GM12878 (cell line): ENCODE data around the gene FOXF1. TPM values are rescaled to one million over a fixed set of nuclear protein-coding genes. Genes with fewer than 3 reads are reported as not detected.

Source experiments
- ATAC-seq: fragments of 200-7000 bp; cut with Tn5 transposase; 3 replicates; pipeline ENCODE4 v1.9.1; 2020; ENCODE audit warnings: mild to moderate bottlenecking, moderate library complexity
- BruUV-seq: library from RNA; stranded (reverse); fragments of 400-500 nt; replicated peaks from 2 replicates; lab custom pipeline; 2021; lab: Mats Ljungman, UMichigan
- CTCF ChIA-PET: fragments of 300-600 bp; sonication (Branson Sonifier 250); formaldehyde crosslinking; extraction: SDS; loops from one replicate; lab custom pipeline; 2021; ENCODE audit warnings: inconsistent platforms; lab: Yijun Ruan, JAX
- POLR2A ChIA-PET: fragments of 350-600 bp; formaldehyde crosslinking; extraction: SDS; loops from one replicate; lab custom pipeline; 2021; ENCODE audit warnings: inconsistent platforms; lab: Charles Lee
- RAD21 ChIA-PET: fragments of 300-600 bp; sonication (Branson Sonifier 250); formaldehyde crosslinking; loops from one replicate; lab custom pipeline; 2023; ENCODE audit warnings: antibody characterized with exemption; ENCODE audit not compliant: unreplicated experiment; lab: Charles Lee
- SMC1A ChIA-PET: fragments of 300-600 bp; sonication (Branson Sonifier 250); formaldehyde crosslinking; loops from one replicate; lab custom pipeline; 2023; ENCODE audit not compliant: unreplicated experiment, uncharacterized antibody; lab: Charles Lee
- DNase-seq: peaks from one replicate; pipeline ENCODE4 v3.0.0-alpha.2; 2011; ENCODE audit warnings: low read depth, low spot score
- FAIRE-seq: peaks from 3 replicates; lab custom pipeline; 2011; peaks lifted over from hg19 to GRCh38; lab: Jason Lieb, UNC
- H2AFZ ChIP-seq: 2 replicates; pipeline ENCODE4 v1.6.0; 2011; ENCODE audit warnings: low read depth, low read length, control low read depth; ENCODE audit not compliant: control insufficient read depth
- H3K27ac ChIP-seq: 2 replicates; pipeline ENCODE4 v1.5.1; 2011; ENCODE audit warnings: control low read depth; ENCODE audit not compliant: control insufficient read depth, insufficient read depth
- H3K27me3 ChIP-seq, 2 experiments: replicated peaks in 1 of 2; 2 replicates each; pipeline versions ENCODE4 v1.6.0 to v1.6.1; 2011; ENCODE audit warnings: low read length in 1 of 2; ENCODE audit not compliant: control insufficient read depth in 2 of 2, insufficient read depth in 2 of 2
- H3K36me3 ChIP-seq, 2 experiments: 2 replicates each; pipeline ENCODE4 v1.5.1; 2011; ENCODE audit warnings: low read length in 1 of 2; ENCODE audit not compliant: control insufficient read depth in 2 of 2, insufficient read depth in 2 of 2
- H3K4me1 ChIP-seq: 2 replicates; pipeline ENCODE4 v1.6.1; 2011; ENCODE audit warnings: mild to moderate bottlenecking, low read length, moderate library complexity, mixed read lengths; ENCODE audit not compliant: control insufficient read depth, insufficient read depth
- H3K4me2 ChIP-seq: 2 replicates; pipeline ENCODE4 v1.6.0; 2011; ENCODE audit warnings: control low read depth; ENCODE audit not compliant: control insufficient read depth, insufficient read depth
- H3K4me3 ChIP-seq: fragments of 200-600 bp; sonication (generic); 2 replicates; pipeline ENCODE4 v1.5.1; 2016
- H3K79me2 ChIP-seq: 2 replicates; pipeline ENCODE4 v1.6.0; 2011; ENCODE audit warnings: low read length; ENCODE audit not compliant: control insufficient read depth, insufficient read depth
- H3K9ac ChIP-seq: 2 replicates; pipeline ENCODE4 v1.8.0; 2011; ENCODE audit warnings: low read length, control low read depth, mixed read lengths; ENCODE audit not compliant: control insufficient read depth, insufficient read depth
- H3K9me3 ChIP-seq: replicated peaks from 3 replicates; pipeline ENCODE4 v1.5.1; 2011; ENCODE audit warnings: mild to moderate bottlenecking, low read length; ENCODE audit not compliant: control insufficient read depth, insufficient read depth
- H4K20me1 ChIP-seq: 2 replicates; pipeline ENCODE4 v1.6.0; 2011; ENCODE audit not compliant: control insufficient read depth, insufficient read depth
- BMI1 ChIP-seq: fragments of 450-650 bp; IDR thresholded peaks from 2 replicates; pipeline ENCODE4 v1.6.1; 2016; ENCODE audit warnings: mild to moderate bottlenecking, moderate library complexity, borderline replicate concordance
- BRCA1 ChIP-seq: IDR thresholded peaks from 2 replicates; pipeline ENCODE4 v1.6.1; 2011; ENCODE audit warnings: low read depth, low read length, improper control_type of control experiment
- CBX3 ChIP-seq: fragments of 200-600 bp; sonication (generic); IDR thresholded peaks from 2 replicates; pipeline ENCODE4 v1.6.1; 2016; ENCODE audit warnings: low read depth, borderline replicate concordance
- EED ChIP-seq: sonication (generic); IDR thresholded peaks from 2 replicates; pipeline ENCODE4 v1.6.1; 2016; ENCODE audit warnings: antibody characterized with exemption, low read depth
- FOXK2 ChIP-seq: fragments of 450-650 bp; IDR thresholded peaks from 2 replicates; pipeline ENCODE4 v1.6.1; 2017; ENCODE audit warnings: mild to moderate bottlenecking, moderate library complexity
- GATAD2B ChIP-seq: fragments of 450-650 bp; conservative IDR thresholded peaks from 2 replicates; pipeline ENCODE4 v1.6.1; 2017; ENCODE audit warnings: low read depth, mild to moderate bottlenecking, moderate library complexity
- KDM1A ChIP-seq: fragments of 200-600 bp; sonication (generic); IDR thresholded peaks from 2 replicates; pipeline ENCODE4 v1.6.1; 2016; ENCODE audit warnings: borderline replicate concordance
- MEF2B ChIP-seq: fragments of 450-650 bp; IDR thresholded peaks from 2 replicates; pipeline ENCODE4 v1.6.1; 2018; ENCODE audit warnings: mild to moderate bottlenecking, moderate library complexity; ENCODE audit not compliant: partially characterized antibody, poor library complexity, severe bottlenecking
- PAX5 ChIP-seq: IDR thresholded peaks from 2 replicates; pipeline ENCODE4 v1.6.1; 2011; ENCODE audit warnings: low read depth, low read length, borderline replicate concordance
- POLR2A ChIP-seq: IDR thresholded peaks from 2 replicates; pipeline ENCODE4 v1.6.1; 2011; ENCODE audit warnings: low read depth, mild to moderate bottlenecking, low read length
- RCOR1 ChIP-seq: conservative IDR thresholded peaks from 2 replicates; pipeline ENCODE4 v1.6.1; 2012; ENCODE audit warnings: low read depth, low read length, improper control_type of control experiment
- SMAD1 ChIP-seq: fragments of 450-650 bp; IDR thresholded peaks from 2 replicates; pipeline ENCODE4 v1.6.1; 2018; ENCODE audit warnings: mild to moderate bottlenecking, low read depth; ENCODE audit not compliant: partially characterized antibody
- SUPT20H ChIP-seq: IDR thresholded peaks from 2 replicates; pipeline ENCODE4 v1.6.1; 2011; ENCODE audit warnings: low read depth, mild to moderate bottlenecking, low read length, moderate library complexity, borderline replicate concordance; ENCODE audit not compliant: control insufficient read depth
- USF2 ChIP-seq: IDR thresholded peaks from 2 replicates; pipeline ENCODE4 v1.6.1; 2011; ENCODE audit warnings: low read depth, low read length, improper control_type of control experiment, borderline replicate concordance
- WGBS: methylation state at CpG from one replicate; pipeline ENCODE4 v1.1.6; 2016; ENCODE audit warnings: low lambda C conversion rate; ENCODE audit not compliant: insufficient replicate concordance, insufficient coverage; ENCODE audit errors: missing lambda C conversion rate; 5-methylcytosine and 5-hydroxymethylcytosine counted together
- in situ Hi-C: fragments of 300-500 bp; cut with MboI; formaldehyde crosslinking; loops from 9 replicates; pipeline ENCODE4 v1.14.3; 2018; ENCODE audit warnings: mixed read lengths
- intact Hi-C: fragments of 100-400 bp; cut with micrococcal nuclease; formaldehyde crosslinking; loops from one replicate; pipeline ENCODE4 v1.14.2; 2022; ENCODE audit not compliant: unreplicated experiment
- polyA plus RNA-seq, 11 experiments: library from polyadenylated mRNA; depleted of rRNA in 4 of 11; unstranded in 6 of 11; stranded (reverse) in 5 of 11; fragments of >200 nt; fragmentation: Nextera tagmentation in 4 of 11; fragmentation: Illumina TruSeq in 1 of 11; extraction: Ambion mirVana in 4 of 11; extraction: Trizol in 1 of 11; gene quantifications; 1 replicate in 1 of 11; 2 replicates in 10 of 11; pipeline versions ENCODE4 v1.2.1 to v1.2.3, GENCODE V29; 2011 to 2016; ENCODE audit warnings: inconsistent platforms in 2 of 11, missing spikeins in 2 of 11, low read depth in 1 of 11
- total RNA-seq, 4 experiments: library from RNA; depleted of rRNA in 3 of 4; stranded (reverse); fragments of >200 nt in 3 of 4; fragmentation: Illumina TruSeq in 1 of 4; extraction: Trizol in 1 of 4; gene quantifications; 2 replicates each; pipeline versions ENCODE4 v1.2.1 to v1.2.3, GENCODE V29; 2013 to 2021
- TF ChIP-seq, protein P1 (sequence below): IDR thresholded peaks from 2 replicates; pipeline ENCODE4 v1.6.1; 2012; ENCODE audit warnings: improper control_type of control experiment, low read depth, low read length; ENCODE audit not compliant: insufficient replicate concordance
- TF ChIP-seq, protein P2 (sequence below): fragments of 450-650 bp; IDR thresholded peaks from 2 replicates; pipeline ENCODE4 v1.6.1; 2016; ENCODE audit warnings: mild to moderate bottlenecking
- TF ChIP-seq, protein P3 (sequence below): IDR thresholded peaks from 2 replicates; pipeline ENCODE4 v1.6.1; 2011; ENCODE audit warnings: borderline replicate concordance, low read depth, mild to moderate bottlenecking, moderate library complexity, mixed read lengths, low read length; ENCODE audit not compliant: insufficient read depth; ENCODE audit errors: extremely low read length

Gene FOXF1
- total and polyA plus RNA-seq, 10 of the 15 experiments (the other 5 are each of a cell fraction or from before 2014, with no cell fraction given) = 0.01 TPM; not detected in 9

GRCh38 chr16:86492961-86493629 lies 17.2 kb upstream of the FOXF1 start:
- H3K27me3 ChIP-seq = peaks cover 10 to 13% of the 10 kb centered on the region in 2 experiments
- H3K4me1 ChIP-seq = no peaks in the 10 kb centered on the region
- TF ChIP-seq RCOR1 (no peak), GATAD2B (no peak), SUPT20H (no peak), EED (no peak), PAX5 (no peak), BMI1 (no peak), POLR2A (no peak), USF2 (no peak), MEF2B (no peak), FOXK2 (no peak), CBX3 (no peak), KDM1A (no peak), SMAD1 (no peak), BRCA1 (no peak)
- TF ChIP-seq, protein P1, sequence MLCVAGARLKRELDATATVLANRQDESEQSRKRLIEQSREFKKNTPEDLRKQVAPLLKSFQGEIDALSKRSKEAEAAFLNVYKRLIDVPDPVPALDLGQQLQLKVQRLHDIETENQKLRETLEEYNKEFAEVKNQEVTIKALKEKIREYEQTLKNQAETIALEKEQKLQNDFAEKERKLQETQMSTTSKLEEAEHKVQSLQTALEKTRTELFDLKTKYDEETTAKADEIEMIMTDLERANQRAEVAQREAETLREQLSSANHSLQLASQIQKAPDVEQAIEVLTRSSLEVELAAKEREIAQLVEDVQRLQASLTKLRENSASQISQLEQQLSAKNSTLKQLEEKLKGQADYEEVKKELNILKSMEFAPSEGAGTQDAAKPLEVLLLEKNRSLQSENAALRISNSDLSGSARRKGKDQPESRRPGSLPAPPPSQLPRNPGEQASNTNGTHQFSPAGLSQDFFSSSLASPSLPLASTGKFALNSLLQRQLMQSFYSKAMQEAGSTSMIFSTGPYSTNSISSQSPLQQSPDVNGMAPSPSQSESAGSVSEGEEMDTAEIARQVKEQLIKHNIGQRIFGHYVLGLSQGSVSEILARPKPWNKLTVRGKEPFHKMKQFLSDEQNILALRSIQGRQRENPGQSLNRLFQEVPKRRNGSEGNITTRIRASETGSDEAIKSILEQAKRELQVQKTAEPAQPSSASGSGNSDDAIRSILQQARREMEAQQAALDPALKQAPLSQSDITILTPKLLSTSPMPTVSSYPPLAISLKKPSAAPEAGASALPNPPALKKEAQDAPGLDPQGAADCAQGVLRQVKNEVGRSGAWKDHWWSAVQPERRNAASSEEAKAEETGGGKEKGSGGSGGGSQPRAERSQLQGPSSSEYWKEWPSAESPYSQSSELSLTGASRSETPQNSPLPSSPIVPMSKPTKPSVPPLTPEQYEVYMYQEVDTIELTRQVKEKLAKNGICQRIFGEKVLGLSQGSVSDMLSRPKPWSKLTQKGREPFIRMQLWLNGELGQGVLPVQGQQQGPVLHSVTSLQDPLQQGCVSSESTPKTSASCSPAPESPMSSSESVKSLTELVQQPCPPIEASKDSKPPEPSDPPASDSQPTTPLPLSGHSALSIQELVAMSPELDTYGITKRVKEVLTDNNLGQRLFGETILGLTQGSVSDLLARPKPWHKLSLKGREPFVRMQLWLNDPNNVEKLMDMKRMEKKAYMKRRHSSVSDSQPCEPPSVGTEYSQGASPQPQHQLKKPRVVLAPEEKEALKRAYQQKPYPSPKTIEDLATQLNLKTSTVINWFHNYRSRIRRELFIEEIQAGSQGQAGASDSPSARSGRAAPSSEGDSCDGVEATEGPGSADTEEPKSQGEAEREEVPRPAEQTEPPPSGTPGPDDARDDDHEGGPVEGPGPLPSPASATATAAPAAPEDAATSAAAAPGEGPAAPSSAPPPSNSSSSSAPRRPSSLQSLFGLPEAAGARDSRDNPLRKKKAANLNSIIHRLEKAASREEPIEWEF = no peak
- TF ChIP-seq, protein P2, sequence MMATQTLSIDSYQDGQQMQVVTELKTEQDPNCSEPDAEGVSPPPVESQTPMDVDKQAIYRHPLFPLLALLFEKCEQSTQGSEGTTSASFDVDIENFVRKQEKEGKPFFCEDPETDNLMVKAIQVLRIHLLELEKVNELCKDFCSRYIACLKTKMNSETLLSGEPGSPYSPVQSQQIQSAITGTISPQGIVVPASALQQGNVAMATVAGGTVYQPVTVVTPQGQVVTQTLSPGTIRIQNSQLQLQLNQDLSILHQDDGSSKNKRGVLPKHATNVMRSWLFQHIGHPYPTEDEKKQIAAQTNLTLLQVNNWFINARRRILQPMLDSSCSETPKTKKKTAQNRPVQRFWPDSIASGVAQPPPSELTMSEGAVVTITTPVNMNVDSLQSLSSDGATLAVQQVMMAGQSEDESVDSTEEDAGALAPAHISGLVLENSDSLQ = no peak
- TF ChIP-seq, protein P3, sequence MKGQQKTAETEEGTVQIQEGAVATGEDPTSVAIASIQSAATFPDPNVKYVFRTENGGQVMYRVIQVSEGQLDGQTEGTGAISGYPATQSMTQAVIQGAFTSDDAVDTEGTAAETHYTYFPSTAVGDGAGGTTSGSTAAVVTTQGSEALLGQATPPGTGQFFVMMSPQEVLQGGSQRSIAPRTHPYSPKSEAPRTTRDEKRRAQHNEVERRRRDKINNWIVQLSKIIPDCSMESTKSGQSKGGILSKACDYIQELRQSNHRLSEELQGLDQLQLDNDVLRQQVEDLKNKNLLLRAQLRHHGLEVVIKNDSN = no peak
- no peak overlapping the region for H3K4me3 ChIP-seq
- 19% methylated on average over 9 of the region's 9 CpGs for WGBS
- BruUV-seq = no TSS peak
- POLR2A ChIA-PET = no interaction called here
- H3K4me2 ChIP-seq = no peak overlapping the region
- RAD21 ChIA-PET = no interaction called here
- H3K9me3 ChIP-seq = no peaks in the 10 kb centered on the region
- H3K79me2 ChIP-seq = no peaks in the 10 kb centered on the region
- FAIRE-seq (no peak), ATAC-seq (no peak), DNase-seq (no peak)
- no peak overlapping the region for H2AFZ ChIP-seq
- no peak overlapping the region for H3K9ac ChIP-seq
- in situ Hi-C loops (no loop called here), intact Hi-C loops (no loop called here)
- H4K20me1 ChIP-seq = no peaks in the 10 kb centered on the region
- SMC1A ChIA-PET = no interaction called here
- no peak overlapping the region for H3K27ac ChIP-seq
- no peaks in the 10 kb centered on the region for H3K36me3 ChIP-seq
- CTCF ChIA-PET = no interaction called here
